Putamen (tissue), 1 donor: ENCODE data around the gene GRID2.
"Not testable (repeated sequence)": the region's sequence is repeated elsewhere in the genome, so short reads cannot be mapped to it uniquely, and the experiment has no call there.

Experiments
- DNase-seq: peaks from one replicate; pipeline ENCODE4 v3.0.0-alpha.2; 2016; ENCODE audit warnings: low spot score

GRID2 gene

GRCh38 chr4:93187892-93188291, 884.1 kb downstream of the GRID2 start:
- no peak for DNase-seq

DNA sequence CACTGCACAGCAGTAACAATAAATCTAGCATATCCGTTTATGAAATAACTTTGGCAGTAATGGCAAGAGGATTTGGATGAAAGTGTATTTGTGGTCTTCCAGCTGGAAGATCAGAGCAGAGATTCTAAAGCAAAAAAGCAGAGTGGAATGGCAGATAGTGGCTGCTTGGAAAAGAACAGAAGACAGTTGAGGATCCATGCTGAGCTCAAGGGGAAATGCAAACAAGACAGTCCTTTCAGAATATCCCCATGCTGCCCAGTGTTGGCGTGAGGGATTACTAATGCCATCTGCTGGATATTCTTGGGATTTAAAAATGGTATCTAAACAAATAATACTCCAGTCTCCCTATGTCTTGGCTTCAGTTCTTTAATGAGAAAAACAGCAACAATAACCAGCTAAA, 895.7 kb downstream of the GRID2 start:
- peak; percentile 7 for DNase-seq

DNA sequence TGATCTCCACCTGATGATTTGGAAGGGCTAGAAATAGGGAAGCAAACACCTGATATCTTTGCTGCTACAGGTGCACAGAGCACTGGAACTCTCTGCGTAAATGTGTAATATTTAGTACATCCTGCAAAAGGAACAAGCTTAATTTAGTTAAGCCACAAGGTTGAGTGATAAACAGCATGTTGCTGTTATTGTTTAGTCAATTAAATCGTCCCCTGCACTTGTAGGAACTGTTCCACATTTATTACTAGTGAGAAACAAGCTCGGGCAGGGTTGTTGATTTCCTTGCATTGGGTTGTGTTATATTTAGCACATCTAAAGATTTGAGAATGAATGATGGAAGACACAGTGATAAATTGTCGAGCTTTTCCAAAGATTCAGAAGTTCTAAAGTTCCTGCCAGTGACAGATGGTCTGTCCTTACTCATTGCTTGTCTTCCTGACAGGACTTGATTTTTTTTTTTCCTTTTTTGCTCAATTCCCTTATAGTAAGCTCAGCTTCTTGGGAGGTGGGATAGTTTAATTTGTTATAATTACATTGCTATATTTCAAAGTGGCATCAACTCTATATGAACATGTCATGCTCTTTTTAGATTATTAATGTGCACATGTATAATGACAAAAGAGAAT, 897.8 kb downstream of the GRID2 start:
- DNase-seq = no peak

DNA sequence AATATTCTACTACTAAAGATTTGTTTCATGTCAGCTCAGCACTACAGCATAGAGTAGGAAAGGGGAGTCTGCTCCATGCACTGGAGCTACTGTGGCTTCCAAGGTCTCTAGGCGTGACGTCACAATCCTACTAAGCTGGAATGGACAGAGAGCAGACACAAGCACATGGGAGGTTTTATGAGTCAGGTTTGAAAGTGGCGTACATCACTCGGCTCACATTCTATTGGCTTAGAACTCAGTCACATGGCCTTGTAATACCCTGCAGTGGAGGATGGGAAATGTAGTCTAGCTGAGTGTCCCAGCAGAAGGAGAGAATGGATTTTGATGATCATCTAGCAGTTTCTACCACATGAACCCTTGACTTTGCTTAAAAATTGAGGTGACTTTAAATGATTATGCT, 899.9 kb downstream of the GRID2 start:
- no peak for DNase-seq

DNA sequence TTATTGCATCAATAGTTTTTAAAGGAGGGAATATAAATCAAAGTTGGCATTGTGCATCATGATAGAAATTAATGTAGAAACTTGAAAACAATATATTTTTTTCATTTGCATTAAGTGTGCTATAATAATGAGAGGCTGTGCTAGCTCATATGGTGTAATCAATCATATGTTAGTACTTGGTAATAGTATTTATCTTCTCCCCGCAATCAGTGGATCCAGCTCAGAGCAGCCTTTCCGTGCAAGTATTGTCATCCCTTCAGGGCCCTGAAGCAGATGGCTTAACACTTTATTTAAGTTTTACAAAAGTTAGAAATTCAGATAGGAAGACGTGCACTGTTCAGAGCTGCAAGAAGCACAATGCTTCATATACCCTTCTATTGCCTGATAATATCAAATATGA, 908.5 kb downstream of the GRID2 start:
- DNase-seq = no peak

GRCh38 chr4:93216646-93217045, 912.9 kb downstream of the GRID2 start:
- no peak for DNase-seq

DNA sequence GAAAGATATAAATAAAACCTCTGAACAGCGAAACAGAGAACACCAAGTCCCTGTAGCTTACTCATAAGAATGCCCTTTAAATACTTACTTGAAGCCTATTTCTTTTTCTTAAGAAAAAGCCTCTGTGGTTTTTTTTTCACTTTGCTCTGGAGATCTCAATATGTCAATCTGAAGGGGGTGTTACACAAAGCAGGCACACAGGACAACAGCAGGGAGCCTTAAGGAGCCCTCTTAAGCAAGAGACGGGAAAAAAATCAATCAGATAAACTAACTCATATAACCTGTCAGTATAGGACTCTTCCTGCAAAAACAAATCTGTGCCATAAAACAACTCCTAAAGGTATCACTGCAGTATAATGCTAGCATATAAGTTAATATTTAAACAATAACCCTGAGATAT, 913.7 kb downstream of the GRID2 start:
- no peak for DNase-seq

GRCh38 chr4:93221771-93222170, 918.0 kb downstream of the GRID2 start:
- no peak for DNase-seq

DNA sequence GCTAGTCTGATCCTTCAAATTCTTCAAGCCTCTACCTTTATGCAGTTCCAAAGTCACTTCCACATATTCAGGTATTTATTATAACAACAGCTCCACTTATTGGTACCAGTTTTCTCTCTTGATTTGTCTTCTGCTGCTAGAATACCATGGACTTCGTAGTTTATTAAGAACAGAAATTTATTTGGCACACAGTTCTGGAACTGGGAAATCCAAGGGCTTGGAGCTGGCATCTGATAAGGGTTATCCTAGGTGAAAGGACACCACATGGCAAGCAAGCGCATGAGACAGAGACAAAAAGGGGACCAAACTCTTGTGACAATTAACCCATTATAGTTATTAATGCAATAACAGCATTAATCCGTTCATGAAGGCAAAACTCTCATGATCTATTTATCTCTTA, 924.3 kb downstream of the GRID2 start:
- DNase-seq = no peak

DNA sequence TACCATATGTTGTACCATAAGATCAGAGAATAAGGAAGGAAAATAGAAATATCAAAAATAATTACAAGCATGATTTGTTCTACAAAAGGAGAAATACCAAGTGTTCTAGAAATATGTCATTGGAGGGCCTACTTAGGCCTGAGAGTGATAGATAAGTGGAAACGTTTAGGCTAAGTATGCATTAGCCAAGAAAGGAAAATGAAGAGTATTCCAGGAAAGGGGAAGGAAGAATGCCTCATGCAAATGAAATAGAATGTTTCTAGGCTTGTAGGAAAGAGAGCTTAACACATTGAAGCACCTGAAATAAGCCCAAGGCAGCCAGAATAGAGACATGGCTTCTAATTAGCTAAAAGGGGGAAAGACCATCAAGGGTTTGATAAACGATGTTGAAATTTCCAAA, 929.1 kb downstream of the GRID2 start:
- no peak for DNase-seq

GRCh38 chr4:93237521-93237920, 933.8 kb downstream of the GRID2 start:
- no peak for DNase-seq

DNA sequence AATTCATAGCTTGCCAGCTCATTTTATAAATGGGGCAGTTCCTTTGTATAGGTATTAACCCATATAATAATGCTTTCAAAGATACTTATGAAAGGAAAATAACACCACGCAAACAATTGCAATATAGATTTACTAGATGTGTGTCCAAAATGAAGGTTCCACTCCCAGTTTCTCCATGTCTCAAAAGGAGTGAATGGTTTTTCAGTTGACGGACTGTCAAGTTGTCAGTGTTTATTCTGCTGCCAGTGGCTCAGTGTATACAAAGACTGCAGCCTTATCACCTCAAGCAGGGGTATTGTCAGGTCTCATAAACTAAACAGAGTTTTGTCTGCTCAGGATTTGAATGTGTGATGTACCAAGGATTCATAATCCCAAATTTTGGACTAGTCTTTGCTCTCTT, 939.5 kb downstream of the GRID2 start:
- no peak for DNase-seq

DNA sequence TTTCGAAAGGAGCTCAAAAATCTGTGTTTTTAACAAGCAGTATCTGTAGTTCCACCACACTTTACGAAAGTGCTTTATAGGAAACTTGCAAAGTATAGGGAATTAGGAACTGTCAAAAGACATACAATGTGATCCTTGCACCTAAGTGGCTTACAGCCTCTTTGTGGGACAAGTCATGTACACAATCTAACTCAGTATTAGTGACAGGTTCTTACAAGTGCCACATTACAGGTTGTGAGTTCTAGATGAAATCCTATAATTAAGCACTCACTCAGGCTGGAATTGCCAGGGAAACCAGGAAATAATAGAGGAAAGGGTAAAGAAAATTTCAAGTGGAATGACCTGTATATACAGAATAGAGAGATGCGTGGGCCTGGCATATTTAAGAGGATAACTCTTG, 957.4 kb downstream of the GRID2 start:
- no peak for DNase-seq

DNA sequence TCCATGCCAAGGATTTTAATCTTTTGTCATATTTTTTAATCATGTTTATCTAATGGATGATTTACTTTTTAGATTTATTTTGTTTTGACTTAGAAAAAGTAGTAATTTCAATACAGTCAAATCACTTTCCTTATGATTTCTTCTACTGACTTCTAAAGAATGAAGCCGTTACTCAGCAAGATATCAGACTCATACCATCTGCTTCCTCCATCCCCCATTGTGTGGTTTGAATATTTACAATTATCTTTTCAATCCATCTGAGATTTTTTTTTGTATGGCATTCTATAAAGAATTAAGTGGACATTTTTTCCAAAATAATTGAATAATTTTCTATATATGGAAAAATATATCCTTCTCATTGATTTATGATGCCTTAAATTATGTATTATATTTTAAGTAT, 959.4 kb downstream of the GRID2 start:
- no peak for DNase-seq

DNA sequence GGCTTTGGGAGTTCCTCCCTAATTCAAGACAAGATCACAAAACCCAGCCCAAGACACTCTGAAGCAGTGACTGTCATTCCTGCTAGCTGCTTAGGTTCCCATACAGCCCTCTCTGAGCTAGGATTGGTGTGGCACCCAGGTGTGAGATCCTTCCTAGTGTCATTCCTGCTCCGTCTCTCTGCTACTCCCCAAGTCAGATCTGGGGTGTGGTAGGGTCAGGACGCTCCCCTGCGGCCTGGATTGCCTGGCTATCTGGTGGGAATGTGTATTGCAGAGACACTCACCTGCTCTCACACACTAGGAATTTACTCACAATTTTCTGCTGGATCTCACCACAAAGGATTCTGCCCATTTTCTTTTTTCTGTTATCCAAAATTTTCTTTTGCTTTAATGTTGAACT, 964.0 kb downstream of the GRID2 start:
- no peak for DNase-seq

DNA sequence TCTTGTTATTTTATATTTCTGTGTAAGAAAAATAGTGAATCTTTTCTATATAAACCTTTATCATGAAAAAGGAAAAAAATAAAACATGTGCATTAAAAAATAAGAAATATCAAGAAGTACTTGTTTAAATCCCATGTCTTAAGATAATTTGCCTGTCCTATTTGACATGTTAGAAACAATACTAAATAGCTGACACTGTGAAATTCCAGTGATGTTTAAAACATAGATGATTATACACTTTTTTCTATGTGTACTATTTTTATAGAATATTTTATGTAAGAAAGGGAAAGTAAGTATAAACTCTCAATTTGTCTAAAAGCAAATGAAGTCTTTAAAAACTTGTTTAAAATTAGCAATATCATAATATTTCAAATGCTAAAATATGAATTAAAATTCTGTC, 981.6 kb downstream of the GRID2 start:
- DNase-seq = no peak

DNA sequence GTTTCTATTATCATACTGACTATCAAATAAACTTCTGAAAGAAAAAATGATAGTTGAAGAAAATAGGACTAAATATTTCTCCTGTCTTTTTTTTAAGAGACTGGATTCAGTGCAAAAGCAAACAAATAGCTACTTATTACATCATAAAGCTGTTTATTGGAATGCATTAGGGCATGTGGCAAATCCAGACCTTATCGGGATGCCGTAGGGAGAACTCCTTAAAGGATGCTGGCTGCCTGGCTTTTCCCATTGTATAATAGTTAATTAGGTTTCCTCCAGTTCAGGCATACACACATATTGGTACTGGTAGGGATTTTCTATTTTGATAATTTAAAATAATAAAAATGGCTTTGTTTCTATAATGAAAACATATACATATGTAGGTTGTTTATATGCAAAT, 985.5 kb downstream of the GRID2 start:
- DNase-seq = no peak

- DNase-seq = no peak
These were observed 986.1 kb downstream of the GRID2 start for GRCh38 chr4:93289831-93290230.

GRCh38 chr4:93299118-93299517, 995.4 kb downstream of the GRID2 start:
- no peak for DNase-seq

- DNase-seq = not testable (repeated sequence)
These were observed 997.2 kb downstream of the GRID2 start for GRCh38 chr4:93300780-93301555.

- DNase-seq = no peak
These were observed 998.5 kb downstream of the GRID2 start for GRCh38 chr4:93302310-93302709.

- no peak for DNase-seq
These were observed 999.7 kb downstream of the GRID2 start for GRCh38 chr4:93303440-93303839.

DNA sequence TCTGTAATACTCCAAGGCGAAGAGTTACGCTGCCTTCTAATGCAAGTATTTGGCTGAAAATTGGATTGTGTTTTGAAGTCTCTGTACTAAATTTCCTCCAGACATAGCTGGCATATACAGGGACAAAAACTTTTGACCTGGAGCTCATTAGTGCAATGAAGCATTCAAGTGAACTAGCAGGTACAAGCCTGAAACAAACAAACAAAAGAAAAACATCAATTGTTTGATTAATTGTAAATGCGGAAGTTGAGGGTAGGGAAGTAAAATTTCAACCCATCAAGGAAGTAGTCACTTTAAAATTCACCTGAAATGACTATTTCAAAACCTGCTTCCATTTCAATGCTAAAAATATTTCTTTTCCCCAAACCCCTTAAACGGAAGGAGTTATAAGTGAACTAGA, 1008.5 kb downstream of the GRID2 start:
- no peak for DNase-seq

- DNase-seq = no peak
These were observed 1009.4 kb downstream of the GRID2 start for GRCh38 chr4:93313197-93313596.
